ENCODE results near the gene YIF1A.

The YIF1A gene

DNA sequence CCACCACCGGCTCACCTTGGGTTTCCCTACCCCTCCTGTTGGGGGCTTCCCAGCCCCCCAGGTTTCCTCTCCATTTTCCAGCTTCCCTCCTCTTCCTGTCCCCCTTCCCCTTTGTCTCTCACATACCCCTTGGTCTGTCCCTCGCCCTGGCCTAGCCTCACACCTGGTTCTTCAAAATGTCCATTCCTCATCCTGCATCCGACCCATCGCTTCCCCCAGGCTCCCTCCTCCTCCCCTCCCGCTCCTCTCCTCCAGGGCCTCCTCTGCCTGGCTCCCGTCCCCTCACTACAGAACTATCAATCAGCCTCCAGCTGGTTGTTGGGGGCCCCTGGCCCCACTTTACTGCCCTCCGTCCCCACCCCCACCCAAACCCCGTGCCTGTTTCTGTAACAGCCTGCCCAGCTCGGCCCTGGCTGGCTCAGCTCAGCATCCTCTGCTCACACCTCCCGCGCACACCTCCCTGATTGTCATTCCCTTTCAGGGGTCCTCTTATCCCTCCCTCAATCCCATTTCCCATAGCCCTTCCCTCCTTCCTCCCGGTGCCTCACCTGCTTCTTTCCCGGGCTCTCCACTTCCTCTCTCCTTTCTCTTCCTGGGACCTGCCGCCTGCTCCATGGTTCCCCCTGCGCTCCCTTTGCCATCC is 9.7 kb downstream of the YIF1A start:
- TF ChIP-seq, protein P1, sequence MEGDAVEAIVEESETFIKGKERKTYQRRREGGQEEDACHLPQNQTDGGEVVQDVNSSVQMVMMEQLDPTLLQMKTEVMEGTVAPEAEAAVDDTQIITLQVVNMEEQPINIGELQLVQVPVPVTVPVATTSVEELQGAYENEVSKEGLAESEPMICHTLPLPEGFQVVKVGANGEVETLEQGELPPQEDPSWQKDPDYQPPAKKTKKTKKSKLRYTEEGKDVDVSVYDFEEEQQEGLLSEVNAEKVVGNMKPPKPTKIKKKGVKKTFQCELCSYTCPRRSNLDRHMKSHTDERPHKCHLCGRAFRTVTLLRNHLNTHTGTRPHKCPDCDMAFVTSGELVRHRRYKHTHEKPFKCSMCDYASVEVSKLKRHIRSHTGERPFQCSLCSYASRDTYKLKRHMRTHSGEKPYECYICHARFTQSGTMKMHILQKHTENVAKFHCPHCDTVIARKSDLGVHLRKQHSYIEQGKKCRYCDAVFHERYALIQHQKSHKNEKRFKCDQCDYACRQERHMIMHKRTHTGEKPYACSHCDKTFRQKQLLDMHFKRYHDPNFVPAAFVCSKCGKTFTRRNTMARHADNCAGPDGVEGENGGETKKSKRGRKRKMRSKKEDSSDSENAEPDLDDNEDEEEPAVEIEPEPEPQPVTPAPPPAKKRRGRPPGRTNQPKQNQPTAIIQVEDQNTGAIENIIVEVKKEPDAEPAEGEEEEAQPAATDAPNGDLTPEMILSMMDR (IDR thresholded peaks at IDR 0.05), result no peak

DNA sequence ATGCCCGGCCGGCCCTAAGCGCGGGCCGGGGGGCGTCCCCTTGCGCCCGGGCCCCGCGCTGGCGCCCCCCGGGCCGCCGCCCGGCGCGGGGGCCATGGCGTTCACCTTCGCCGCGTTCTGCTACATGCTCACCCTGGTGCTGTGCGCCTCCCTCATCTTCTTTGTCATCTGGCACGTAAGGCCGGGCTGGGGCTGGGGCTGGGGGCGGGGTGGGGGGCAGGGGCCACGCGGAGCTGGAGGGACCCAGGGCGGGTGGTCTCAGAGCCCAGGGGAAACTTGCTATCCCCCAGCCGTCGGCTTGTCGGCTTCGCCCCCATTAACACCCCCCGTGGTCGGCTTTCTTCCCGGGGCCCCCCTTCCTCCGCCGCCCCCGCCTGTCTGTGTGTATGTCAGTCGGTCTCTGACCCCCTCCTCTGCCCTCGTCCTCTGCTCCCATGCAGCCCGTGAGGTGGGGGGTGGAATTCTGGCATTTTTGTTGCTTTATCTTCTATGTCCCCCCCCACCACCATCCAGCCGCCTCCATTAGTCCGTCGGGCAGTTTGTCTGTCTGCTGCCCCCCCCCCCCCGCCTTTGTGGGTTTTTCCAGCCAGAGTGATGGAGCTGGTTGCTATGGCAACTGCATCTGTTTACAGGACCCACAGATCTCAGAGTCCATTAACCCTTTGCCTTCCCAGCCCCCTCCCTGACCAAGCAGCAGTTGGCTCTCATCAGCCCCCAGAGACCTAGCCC is 10.4 kb downstream of the YIF1A start:
- TF ChIP-seq, protein P1 (IDR thresholded peaks at IDR 0.05), result no peak

DNA sequence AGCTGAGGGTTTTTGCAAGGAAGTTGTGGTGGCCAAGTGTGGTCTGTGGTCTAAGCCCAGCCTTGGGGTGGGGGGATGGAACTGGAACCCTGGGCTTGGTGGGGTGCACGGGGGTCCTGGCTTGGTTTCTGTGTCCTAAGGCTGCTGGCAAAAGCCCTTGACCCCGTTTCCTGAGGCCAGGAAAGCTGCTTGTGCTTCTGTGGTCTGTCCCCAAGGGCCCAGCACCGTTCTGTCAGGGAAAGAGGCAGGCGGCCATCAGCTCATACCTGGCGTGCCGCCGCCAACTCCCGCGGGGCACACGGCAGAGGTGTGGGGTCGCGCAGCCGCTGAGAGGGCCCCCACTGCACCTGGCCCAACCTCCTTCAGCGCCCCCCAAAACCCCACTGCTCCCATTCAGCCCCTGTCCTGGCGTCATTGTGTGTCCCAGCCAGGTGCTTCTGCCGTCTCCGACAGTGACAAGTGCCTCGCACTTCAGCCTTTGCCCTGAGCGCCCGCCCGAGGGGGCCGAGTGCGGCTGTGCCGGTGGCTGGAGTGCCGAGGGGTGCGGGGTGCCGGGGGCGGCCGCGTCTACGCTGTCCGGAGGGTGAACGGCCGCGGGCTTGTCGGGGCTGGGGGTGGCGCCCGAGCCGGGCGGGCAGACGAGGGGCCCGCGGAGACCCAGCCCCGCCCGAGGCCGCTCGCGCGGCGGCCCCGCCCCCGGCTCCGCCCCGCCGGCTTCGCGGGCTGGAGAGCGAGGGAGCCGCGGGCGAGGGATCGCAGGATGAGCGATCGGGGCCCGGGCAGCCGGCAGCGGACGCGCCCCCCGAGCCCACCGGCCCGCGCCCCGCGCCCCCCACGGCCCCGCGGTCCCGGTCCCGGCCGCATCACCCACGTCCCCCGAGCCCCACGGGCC is 11.2 kb downstream of the YIF1A start, which contains the start of gene CNIH2:
Gene CNIH2 (plus strand): TSS at position 705 of the 892 bp plus-strand sequence. CDS start 282 bp downstream, outside the sequence.
- TF ChIP-seq, protein P1 (IDR thresholded peaks at IDR 0.05), result no peak

DNA sequence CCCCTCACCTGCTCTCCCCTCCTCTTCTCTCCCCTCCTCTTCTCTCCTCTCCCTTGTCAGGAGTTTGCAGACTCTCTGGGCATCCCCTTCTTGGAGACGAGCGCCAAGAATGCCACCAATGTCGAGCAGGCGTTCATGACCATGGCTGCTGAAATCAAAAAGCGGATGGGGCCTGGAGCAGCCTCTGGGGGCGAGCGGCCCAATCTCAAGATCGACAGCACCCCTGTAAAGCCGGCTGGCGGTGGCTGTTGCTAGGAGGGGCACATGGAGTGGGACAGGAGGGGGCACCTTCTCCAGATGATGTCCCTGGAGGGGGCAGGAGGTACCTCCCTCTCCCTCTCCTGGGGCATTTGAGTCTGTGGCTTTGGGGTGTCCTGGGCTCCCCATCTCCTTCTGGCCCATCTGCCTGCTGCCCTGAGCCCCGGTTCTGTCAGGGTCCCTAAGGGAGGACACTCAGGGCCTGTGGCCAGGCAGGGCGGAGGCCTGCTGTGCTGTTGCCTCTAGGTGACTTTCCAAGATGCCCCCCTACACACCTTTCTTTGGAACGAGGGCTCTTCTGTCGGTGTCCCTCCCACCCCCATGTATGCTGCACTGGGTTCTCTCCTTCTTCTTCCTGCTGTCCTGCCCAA is 12.8 kb downstream of the YIF1A start:
- TF ChIP-seq, protein P1 (IDR thresholded peaks at IDR 0.05), result no peak

DNA sequence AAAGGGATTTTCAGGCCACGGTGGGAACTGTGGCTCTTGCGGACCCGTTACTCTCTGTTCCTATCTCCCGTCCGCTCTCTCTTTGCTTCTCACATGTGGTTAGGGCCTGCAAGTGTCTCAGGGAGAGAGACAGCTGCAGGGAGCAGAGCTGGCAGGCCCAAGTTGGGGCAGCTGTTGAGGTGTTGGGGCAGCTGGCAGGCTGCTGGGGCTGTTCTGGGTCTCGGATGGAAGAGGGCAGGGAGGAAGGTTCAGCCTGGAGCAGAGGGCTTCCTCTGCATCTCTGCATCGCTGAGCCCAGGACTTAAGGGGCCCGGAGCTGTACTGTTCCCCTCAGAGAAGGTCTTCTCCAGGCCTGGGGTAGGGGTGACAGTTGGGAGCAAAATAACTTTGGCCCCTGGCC is 13.5 kb downstream of the YIF1A start:
- TF ChIP-seq, protein P1 (IDR thresholded peaks at IDR 0.05), result no peak

DNA sequence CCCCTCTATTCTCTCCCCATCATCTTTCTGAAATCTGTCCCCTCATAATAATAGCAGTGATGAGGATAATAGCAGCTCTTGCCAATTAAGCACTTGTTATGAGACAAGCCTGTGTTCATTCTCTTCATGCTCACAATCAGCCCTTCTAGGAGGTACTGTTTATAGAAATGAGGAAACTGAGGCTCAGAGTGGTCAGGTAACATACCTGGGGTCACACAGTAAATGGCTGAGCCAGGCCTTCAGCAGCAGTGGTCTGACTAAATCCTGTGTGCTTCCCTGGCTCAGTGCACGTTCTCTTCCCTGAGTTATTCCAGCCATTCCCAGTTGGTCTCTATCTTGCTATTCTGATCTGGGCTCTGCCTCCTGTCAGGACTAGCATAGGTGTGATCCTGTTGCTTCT is 14.7 kb downstream of the YIF1A start:
- TF ChIP-seq, protein P1 (IDR thresholded peaks at IDR 0.05), result no peak

DNA sequence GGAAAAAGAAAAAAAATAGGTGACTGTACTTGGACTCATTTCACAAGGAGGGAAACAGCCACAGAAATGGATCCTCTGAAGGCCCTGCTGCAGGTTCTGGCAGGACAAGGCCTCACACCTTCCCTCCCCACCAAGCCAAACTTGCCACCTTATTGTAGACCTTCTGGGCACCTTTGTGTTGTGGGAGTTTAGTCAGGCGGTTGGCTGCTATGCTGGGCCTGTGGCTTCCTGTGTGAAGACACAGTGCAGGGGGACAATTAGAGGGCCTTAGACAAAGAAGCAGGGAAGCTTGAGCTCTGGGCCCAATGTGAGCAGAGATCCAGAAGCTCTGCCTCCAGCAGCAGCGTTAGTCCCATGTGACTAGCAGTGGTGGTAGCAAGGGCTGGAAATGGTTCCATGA is 16.3 kb downstream of the YIF1A start:
- TF ChIP-seq, protein P1 (IDR thresholded peaks at IDR 0.05), result no peak
